ENCODE measurements around the gene CCDC197. TPM values are rescaled to one million over a fixed set of nuclear protein-coding genes. Genes with fewer than 3 reads are reported as not detected.

Gene CCDC197
- total RNA-seq, 1 donor, result not detected

DNA sequence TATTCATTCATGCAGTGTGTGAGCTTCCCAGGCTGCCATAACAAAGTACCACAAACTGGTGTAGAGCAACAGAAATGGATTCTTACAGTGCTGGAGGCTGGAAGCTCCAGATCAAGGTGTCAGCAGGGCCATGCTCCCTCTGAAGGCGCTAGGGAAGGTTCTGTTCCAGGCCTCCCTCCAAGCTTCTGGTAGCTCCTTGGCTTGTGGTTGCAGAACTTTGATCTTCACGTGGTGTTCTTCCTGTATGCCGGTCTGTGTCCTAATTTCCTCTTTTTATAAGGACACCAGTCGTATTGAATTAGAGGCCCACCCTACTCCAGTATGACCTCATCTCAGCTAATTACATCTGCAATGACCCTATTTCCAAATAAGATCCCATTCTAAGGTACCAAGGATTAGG lies 32.2 kb downstream of the CCDC197 start:
- TF ChIP-seq, protein P1, sequence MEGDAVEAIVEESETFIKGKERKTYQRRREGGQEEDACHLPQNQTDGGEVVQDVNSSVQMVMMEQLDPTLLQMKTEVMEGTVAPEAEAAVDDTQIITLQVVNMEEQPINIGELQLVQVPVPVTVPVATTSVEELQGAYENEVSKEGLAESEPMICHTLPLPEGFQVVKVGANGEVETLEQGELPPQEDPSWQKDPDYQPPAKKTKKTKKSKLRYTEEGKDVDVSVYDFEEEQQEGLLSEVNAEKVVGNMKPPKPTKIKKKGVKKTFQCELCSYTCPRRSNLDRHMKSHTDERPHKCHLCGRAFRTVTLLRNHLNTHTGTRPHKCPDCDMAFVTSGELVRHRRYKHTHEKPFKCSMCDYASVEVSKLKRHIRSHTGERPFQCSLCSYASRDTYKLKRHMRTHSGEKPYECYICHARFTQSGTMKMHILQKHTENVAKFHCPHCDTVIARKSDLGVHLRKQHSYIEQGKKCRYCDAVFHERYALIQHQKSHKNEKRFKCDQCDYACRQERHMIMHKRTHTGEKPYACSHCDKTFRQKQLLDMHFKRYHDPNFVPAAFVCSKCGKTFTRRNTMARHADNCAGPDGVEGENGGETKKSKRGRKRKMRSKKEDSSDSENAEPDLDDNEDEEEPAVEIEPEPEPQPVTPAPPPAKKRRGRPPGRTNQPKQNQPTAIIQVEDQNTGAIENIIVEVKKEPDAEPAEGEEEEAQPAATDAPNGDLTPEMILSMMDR (IDR thresholded peaks at IDR 0.05; ENCODE audit: insufficient read depth, low read depth, low read length), result no peak

DNA sequence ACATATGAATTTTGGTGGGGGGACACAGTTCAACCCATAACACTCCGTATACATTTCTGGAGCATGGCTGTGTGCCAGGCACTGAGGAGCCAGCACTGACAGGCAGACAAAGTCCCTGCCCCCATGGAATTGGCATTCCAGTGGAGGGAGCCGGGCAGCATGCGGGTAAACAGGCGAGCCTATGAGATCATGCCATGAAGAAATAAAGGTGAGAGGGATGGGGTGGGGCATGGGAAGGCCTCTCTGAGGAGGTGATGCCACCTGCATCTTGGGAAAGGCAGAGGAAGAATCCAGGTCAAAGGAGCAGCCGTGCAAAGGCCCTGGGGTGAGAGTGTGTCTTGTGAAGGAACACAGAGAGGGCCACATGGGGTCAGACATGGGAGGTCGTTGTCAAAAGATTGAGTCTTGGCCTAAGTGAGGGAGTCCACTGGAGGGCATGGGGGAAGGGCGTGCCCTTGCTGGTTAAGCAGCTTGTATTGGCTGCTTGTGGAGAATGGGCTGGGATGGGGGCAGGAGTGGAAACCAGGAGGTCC lies 32.6 kb downstream of the CCDC197 start:
- TF ChIP-seq, protein P1 (IDR thresholded peaks at IDR 0.05; ENCODE audit: insufficient read depth, low read depth, low read length), result no peak
- DNase-seq (ENCODE audit: low read depth), result no peak
- no peak overlapping the region for H3K4me3 ChIP-seq (ENCODE audit: low read depth, low read length)

More for the DNA sequence above, 32.2 kb downstream of the CCDC197 start:
- H3K4me3 ChIP-seq (ENCODE audit: low read depth, low read length), result no peak overlapping the region
- DNase-seq (ENCODE audit: low read depth), result no peak

DNA sequence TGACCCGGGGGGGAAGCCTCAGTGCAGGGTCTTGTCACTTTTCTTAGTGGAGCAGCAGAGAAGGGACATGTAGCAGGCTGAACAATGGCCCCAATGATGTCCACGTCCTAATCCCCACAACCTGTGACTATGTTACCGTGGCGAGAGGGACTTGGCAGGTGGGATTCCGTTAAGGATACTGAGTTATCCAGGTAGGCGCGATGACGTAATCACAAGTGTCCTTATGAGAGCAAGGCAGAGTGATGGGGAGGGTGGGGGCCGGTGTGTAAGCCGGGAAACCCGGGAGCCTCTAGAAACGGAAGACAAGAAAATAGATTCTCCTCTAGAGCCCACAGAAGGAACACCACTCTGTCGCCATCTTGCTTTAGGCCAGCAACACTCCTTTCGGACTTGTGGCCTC lies 33.5 kb downstream of the CCDC197 start:
- TF ChIP-seq, protein P1 (IDR thresholded peaks at IDR 0.05; ENCODE audit: insufficient read depth, low read depth, low read length), result no peak
- H3K4me3 ChIP-seq (ENCODE audit: low read depth, low read length), result no peak overlapping the region
- no peak for DNase-seq (ENCODE audit: low read depth)

DNA sequence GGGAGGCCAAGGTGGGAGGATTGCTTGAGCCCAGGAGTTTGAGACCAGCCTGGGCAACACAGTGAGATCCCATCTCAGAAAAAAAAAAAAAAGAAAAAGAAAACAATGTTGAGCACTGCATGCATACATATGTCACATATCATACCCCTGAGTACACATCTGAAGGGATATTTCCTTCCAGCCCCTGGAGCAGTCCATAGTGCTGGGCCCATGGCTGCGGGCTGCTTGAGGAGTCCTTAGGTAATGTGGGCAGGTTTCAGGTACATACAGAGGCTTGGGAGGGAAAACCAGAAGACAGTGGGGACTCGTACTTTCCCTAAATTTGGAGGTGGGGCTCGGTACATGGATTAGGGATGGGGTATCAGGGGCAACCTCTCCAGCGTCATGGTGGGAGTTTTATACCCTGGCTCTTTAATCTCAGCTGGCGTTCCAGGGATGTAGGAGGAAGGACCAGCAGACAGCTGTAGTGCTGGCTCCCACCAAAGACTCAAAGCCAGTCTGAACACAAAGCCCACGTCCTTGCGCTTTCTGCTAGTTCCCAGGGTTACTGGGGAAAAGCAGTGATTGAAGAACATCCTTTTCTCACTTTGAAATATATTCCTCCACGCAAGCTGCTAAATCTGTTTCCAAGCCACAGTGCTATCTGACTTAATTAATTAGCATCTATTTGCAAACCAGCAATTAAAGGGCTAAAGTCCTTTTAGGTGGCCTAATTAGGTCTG lies 34.2 kb downstream of the CCDC197 start:
- DNase-seq (ENCODE audit: low read depth), result no peak
- H3K4me3 ChIP-seq (ENCODE audit: low read depth, low read length), result no peak overlapping the region
- TF ChIP-seq, protein P1 (IDR thresholded peaks at IDR 0.05; ENCODE audit: insufficient read depth, low read depth, low read length), result no peak

DNA sequence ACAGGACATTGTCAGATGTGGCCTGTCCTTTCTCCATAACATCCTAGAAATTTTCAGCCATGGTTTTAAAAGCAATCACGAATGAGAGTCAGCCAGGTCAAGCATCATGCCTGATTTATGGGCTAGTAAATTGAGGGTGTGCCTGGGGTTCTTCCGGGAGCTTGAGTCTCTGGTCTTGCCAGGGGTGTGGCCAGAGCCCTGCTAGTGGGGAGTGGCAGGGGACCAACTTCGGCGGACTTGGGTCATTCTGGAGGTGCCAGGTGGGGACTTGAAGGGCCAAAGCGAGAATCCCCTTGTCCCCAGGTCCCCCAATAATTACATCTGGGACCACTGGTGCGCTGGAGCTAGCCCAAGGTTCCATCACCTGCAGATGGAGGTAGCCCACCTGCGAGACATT lies 34.8 kb downstream of the CCDC197 start:
- TF ChIP-seq, protein P1 (IDR thresholded peaks at IDR 0.05; ENCODE audit: insufficient read depth, low read depth, low read length), result no peak
- no peak for DNase-seq (ENCODE audit: low read depth)

DNA sequence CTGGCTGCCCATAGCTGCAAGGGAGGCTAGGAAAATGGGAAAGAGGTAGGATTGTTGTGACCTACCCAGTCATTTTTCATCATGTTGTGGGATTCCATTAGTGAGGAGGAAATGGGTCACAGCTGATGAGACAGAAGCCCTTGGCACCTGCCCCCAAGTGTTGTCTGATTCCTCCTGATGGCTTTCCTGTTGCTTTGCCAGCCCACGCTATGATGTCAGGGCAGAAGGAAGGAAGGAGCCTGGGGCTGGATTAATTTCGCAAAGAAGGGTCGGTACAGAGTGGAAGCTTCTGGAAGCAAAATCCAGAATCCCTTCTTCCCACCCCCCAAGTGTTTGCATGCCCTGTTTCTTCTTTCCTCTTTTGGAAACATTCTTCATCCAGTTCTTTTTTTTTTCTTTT lies 37.8 kb downstream of the CCDC197 start:
- TF ChIP-seq, protein P1 (IDR thresholded peaks at IDR 0.05; ENCODE audit: insufficient read depth, low read depth, low read length), result no peak
- no peak for DNase-seq (ENCODE audit: low read depth)
- no peak overlapping the region for H3K4me3 ChIP-seq (ENCODE audit: low read depth, low read length)

More for the DNA sequence above, 34.8 kb downstream of the CCDC197 start:
- H3K4me3 ChIP-seq (ENCODE audit: low read depth, low read length), result no peak overlapping the region

Measured in fibroblast of villous mesenchyme (primary cell).